Measurements from ENCODE around the gene BACE2.

GRCh38 chr21:41250519-41250918, 82.6 kb downstream of the BACE2 start:
- TF ChIP-seq, protein P1, sequence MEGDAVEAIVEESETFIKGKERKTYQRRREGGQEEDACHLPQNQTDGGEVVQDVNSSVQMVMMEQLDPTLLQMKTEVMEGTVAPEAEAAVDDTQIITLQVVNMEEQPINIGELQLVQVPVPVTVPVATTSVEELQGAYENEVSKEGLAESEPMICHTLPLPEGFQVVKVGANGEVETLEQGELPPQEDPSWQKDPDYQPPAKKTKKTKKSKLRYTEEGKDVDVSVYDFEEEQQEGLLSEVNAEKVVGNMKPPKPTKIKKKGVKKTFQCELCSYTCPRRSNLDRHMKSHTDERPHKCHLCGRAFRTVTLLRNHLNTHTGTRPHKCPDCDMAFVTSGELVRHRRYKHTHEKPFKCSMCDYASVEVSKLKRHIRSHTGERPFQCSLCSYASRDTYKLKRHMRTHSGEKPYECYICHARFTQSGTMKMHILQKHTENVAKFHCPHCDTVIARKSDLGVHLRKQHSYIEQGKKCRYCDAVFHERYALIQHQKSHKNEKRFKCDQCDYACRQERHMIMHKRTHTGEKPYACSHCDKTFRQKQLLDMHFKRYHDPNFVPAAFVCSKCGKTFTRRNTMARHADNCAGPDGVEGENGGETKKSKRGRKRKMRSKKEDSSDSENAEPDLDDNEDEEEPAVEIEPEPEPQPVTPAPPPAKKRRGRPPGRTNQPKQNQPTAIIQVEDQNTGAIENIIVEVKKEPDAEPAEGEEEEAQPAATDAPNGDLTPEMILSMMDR (IDR thresholded peaks at IDR 0.05): no peak
- no peak for TF ChIP-seq POLR2A (IDR thresholded peaks at IDR 0.05)

Measured in right lobe of liver (tissue), 4 donors.